Activated CD8-positive, alpha-beta memory T cell treated with anti-CD3 and anti-CD28 coated beads, Interleukin-2, amount 50 U/mL, for 24 hours (primary cell): ENCODE data around the gene FAM9C.
"Not testable (repeated sequence)": the region's sequence is repeated elsewhere in the genome, so short reads cannot be mapped to it uniquely, and the experiment has no call there.

Experiments
- DNase-seq: peaks from one replicate; pipeline ENCODE4 v3.0.0-alpha.2; 2020; ENCODE audit errors: extremely low read depth

The FAM9C gene

GRCh38 chrX:13044441-13044840 is at the start of gene FAM9C:
TSS of gene FAM9C (minus strand) at chrX:13044620. CDS start at chrX:13043789, 831 bp downstream.
- no peak for DNase-seq

GRCh38 chrX:13093529-13094140 is 49.2 kb upstream of the FAM9C start:
- DNase-seq: no peak

DNA sequence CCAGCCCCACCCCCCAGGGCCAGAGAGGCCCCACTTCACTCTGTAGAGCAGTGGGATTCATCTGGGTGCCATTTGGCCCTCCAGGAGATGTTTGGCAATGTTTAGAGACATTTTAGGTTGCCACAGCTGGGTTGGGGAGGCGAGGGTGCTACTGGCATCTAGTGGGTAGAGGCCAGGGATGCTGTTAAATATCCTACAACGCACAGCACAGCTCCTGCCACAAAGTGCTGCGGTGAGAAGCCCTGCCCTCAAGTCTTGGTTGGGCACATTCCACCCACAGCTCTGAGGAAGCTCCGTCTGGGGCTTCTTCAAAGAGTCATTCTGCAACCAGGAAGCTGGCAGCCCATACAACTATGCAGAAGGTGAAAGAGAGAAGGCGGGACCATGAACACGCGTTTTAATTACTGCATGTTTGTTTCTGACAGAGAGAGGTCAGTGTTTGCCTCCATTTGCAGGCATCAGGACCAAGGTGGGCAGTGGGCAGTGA is 48.1 kb upstream of the FAM9C start:
- DNase-seq: peak; percentile 44

DNA sequence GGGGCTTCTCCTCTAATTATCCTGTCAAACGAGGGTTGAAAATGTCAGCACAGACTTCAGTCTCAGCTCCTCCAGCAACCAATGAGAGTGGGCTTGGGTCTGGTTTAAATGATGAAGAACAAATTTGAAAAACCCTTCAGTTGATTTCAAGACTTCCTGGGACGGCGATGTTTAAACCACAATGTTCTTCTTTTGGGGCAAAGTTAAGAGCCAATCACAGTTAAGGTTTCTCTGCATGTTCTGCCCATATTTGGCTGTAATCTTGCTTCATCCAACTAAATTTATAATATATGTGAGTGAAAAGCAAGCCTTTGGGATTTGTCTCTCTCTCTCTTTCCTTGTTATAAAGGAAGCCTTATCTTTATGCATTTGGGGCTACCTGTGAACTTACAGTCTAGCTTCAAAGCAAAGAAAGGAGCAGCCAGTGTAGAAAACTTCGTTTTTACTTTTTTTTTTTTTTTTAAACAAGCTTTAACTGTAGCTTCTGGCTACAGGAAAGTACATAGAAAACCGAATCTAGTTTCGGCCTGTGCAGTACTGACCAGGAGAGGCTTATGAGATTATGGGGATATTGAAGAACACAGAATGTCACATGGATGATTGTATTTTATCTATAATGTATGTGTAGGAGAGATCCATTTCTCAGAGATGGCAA is 46.8 kb upstream of the FAM9C start:
- DNase-seq: no peak

DNA sequence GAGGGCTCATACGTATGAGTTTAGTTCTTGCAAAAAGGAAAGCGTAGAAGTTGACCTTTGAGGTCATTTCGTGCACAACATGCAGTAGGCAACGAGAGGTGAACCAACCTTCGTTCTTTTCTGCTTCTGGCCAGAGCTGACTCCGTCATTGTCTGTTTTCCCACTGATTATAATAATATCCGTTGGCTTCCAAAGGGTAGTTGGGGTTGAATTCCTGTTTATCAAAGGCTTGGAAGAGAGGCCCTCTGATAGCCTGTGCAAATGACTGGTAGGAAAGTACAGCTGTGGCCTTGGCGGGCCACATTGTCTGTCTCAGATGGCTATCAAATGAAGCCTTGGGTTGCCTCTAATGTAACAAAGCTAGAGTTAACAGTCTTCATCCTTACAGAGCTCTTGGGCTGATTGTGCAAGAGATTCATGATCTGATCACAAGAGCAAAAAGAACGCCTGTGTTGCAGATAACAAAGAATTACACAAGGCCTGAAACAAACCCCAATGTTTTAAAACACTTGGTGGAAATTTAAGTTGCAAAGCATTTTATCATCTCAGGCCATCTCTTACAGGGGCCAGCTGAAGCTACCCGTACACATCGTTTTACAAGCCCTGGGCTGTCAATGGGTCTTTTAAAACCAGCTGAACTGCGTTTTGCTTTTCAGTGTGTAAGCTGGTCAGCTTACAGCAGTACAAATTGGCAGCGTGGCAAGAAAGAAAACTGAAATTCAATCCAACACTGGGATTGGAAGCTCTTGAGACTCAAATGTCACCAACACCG is 46.1 kb upstream of the FAM9C start:
- no peak for DNase-seq

DNA sequence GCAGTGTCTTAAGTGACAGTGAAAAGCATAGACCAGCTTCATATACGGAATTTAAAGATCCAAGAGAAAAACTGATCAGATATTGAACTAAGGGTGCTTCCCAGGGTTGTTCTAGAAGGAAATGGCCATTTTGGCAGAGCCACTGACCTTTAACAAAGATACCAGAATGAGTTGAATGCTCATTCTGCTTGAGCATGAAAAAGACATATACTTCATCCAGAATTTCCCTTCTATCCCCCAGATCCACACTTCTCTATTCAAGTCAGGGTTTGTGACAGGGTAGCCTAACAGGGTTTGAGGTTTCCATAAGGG is 45.6 kb upstream of the FAM9C start:
- no peak for DNase-seq

DNA sequence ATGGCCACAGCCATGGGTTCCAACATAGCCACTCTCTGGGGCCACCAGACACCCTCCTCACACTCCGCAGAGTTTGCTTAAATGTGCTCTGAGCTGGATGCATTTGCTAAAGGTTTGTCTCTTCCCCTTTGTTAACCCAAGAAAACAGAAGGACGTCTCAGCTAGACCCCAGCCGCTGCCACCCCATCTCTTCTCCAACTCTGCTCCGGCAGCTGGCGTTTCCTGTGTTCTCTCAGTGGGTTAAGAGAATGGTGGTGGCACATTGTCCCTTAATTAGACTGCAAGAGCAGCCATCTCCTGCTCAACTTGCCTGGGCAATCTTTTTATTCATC is 43.7 kb upstream of the FAM9C start:
- DNase-seq: no peak

DNA sequence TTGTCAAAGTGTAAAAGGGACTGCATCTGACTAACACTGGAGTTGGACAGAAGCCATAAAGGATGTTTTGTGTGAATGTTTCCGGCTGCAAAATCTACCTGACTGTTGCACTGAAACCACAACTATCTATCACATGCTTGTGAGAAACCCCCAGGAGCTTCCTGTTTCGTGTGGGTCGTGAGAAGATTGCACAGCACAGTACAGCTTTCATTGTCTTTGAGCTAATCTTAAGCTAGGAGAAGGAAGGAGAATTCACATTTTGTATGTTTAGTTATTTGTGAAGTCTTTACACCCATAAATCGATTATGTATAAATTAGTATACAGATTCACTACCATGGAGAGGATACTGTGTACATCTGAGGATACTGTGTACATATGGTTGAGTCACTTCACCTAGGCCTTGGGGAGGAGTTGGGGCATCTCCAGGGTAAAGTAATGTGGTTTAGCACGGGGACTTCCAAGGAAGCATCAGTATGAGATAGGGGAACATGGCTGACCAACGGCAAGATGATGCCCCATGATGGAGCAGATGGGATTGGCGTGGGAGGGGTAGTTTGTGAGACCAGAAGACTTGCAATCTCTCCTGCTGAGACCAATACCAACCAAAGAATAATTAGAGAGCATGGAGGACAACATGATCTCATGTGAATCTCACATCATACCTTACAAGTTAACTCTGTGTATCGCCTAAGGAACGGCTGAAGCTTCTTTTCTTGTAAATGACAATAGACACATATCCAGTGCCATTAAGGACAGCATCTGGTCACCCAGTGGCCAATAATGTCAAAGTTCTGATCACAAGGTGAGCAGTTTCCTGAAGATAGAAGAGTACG is 43.1 kb upstream of the FAM9C start:
- DNase-seq: no peak

GRCh38 chrX:13086793-13087321 is 42.4 kb upstream of the FAM9C start:
- not testable (repeated sequence) for DNase-seq

GRCh38 chrX:13086076-13086475 is 41.7 kb upstream of the FAM9C start:
- no peak for DNase-seq

DNA sequence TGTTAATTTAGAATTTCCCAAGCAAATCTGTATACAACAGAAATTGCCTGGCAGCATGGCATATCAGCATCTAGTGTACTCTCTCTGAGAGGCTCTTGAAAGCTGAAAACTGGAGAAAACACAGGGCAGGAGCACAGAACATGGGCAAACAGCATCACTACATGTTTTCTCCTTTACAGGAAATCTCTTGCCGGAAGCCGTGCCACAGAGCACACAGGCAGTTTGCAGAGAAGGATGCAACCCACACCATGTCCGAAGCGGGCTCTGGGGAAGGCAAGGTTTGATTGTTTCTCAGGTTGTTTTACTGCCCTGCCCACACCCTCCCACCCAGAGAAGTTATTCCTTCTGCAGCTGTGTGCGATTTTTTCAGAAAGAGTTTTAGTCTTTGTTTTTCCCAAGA is 41.1 kb upstream of the FAM9C start:
- no peak for DNase-seq

DNA sequence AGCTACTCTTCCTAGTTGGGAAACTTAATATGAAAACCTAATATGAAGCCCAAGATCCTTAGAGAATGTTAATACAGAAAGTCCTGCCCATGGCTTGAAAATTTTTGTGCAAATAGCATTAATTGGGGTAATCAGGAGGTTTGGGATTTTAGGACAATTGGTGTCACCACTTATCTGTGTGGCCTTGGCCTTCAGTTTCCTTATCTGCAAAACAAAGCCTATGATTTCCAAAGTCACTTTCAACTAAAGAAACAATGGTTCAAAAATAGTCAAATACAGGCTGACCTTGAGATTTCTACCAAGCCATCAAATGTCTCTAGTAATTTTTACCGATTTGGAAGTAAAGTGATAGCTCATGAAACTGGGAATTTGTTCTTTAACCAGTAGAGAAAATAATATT is 40.2 kb upstream of the FAM9C start:
- no peak for DNase-seq

DNA sequence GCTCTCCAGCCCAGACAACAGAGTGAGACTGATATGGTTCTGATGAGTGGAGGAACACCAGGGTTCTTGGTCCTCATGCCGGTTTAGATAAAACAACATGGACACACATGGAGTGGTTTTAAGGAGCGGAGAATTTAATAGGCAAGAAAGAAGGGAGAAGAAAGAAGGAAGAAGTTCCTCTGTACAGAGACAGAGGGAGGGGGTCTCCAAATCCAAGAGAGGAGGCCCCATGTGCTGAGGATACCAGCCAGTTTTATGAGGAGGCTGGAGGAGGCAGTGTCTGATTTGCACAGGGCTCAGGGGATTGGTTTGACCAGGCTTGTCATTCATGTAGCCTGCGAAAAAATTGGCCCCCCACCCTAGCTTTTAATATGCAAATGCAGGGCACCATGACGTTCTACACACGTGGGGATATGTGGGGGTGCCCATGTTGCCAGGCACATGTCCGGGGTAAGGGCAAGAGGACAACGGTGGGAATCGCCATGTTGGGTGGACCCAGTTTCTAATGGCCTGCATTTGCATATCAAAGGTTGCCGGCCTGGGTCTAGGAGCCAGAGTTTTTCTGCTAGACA is 39.4 kb upstream of the FAM9C start:
- DNase-seq: not testable (repeated sequence)

- DNase-seq: no peak
Observed at GRCh38 chrX:13082206-13083065, 38.0 kb upstream of the FAM9C start.

GRCh38 chrX:13081395-13082205 is 37.2 kb upstream of the FAM9C start:
- no peak for DNase-seq

GRCh38 chrX:13080128-13080795 is 35.8 kb upstream of the FAM9C start:
- DNase-seq: no peak

- no peak for DNase-seq
Observed at GRCh38 chrX:13078739-13079444, 34.5 kb upstream of the FAM9C start.

GRCh38 chrX:13077168-13077567 is 32.7 kb upstream of the FAM9C start:
- no peak for DNase-seq
